HG03097 (cell line): ENCODE results near the gene CELSR1.
"Not testable (repeated sequence)": the region's sequence is repeated elsewhere in the genome, so short reads cannot be mapped to it uniquely, and the experiment has no call there.

Source experiments
- ATAC-seq: cut with Tn5 transposase; IDR thresholded peaks from one replicate; pipeline ENCODE4 v1.9.1; 2021; ENCODE audit not compliant: unreplicated experiment, low FRiP score

The CELSR1 gene

GRCh38 chr22:46486996-46487717 is 50.3 kb downstream of the CELSR1 start:
- no peak for ATAC-seq

GRCh38 chr22:46484861-46485595 is 52.4 kb downstream of the CELSR1 start:
- no peak for ATAC-seq

GRCh38 chr22:46484156-46484860 is 53.1 kb downstream of the CELSR1 start:
- ATAC-seq: no peak

GRCh38 chr22:46483353-46483752 is 54.1 kb downstream of the CELSR1 start:
- ATAC-seq: no peak

GRCh38 chr22:46482056-46482675 is 55.3 kb downstream of the CELSR1 start:
- no peak for ATAC-seq

- ATAC-seq: no peak
Measured at GRCh38 chr22:46481386-46481785, 56.0 kb downstream of the CELSR1 start.

GRCh38 chr22:46480396-46480795 is 57.0 kb downstream of the CELSR1 start:
- no peak for ATAC-seq

- ATAC-seq: no peak
Measured at GRCh38 chr22:46479046-46479445, 58.4 kb downstream of the CELSR1 start.

GRCh38 chr22:46478083-46478551 is 59.3 kb downstream of the CELSR1 start:
- no peak for ATAC-seq

- no peak for ATAC-seq
Measured at GRCh38 chr22:46476547-46476941, 60.9 kb downstream of the CELSR1 start.

- no peak for ATAC-seq
Measured at GRCh38 chr22:46473896-46474557, 63.4 kb downstream of the CELSR1 start.

GRCh38 chr22:46473021-46473779 is 64.2 kb downstream of the CELSR1 start:
- ATAC-seq: no peak

- no peak for ATAC-seq
Measured at GRCh38 chr22:46472722-46473016, 64.8 kb downstream of the CELSR1 start.

- ATAC-seq: no peak
Measured at GRCh38 chr22:46471901-46472721, 65.3 kb downstream of the CELSR1 start.

- not testable (repeated sequence) for ATAC-seq
Measured at GRCh38 chr22:46471330-46471729, 66.1 kb downstream of the CELSR1 start.

GRCh38 chr22:46469711-46470110 is 67.7 kb downstream of the CELSR1 start:
- no peak for ATAC-seq

- no peak for ATAC-seq
Measured at GRCh38 chr22:46467006-46467405, 70.4 kb downstream of the CELSR1 start.

- no peak for ATAC-seq
Measured at GRCh38 chr22:46466255-46466676, 71.2 kb downstream of the CELSR1 start.

GRCh38 chr22:46465793-46466192 is 71.6 kb downstream of the CELSR1 start:
- ATAC-seq: no peak
